ENCODE measurements around the gene PNPLA8.
A peak's percentile ranks its signal among the peaks of the same experiment; 100 is the strongest.

DNA sequence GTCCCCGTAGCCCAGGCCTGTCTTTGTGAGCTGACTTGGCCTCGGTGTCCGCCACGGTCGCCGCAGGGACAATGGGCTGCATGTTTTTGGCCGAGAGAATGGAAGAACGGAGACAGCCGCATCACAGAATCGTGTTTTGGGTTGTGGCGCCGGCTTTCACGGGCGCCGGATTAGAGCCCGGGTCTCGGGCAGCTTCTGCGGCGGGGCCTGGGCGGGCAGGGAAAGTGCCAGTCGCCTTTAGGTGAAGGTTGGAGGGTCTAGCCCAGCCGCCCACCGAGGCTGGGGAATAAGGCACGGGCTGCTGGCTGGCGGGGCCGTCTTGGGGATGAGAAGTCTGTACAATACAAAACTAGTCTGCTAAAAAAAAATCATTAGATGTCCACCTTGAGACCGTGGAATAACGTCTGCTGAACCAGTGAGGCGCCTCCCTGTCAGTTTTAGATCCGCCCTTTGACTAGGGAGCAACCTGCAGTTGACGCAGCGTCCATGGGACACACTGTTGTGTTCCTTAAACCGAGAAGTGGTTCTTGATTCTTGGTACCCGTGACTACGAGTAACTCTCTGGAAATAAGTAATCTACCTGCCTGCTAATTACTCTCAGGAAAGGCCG, 44.3 kb upstream of the PNPLA8 start:
- TF ChIP-seq, protein P1, sequence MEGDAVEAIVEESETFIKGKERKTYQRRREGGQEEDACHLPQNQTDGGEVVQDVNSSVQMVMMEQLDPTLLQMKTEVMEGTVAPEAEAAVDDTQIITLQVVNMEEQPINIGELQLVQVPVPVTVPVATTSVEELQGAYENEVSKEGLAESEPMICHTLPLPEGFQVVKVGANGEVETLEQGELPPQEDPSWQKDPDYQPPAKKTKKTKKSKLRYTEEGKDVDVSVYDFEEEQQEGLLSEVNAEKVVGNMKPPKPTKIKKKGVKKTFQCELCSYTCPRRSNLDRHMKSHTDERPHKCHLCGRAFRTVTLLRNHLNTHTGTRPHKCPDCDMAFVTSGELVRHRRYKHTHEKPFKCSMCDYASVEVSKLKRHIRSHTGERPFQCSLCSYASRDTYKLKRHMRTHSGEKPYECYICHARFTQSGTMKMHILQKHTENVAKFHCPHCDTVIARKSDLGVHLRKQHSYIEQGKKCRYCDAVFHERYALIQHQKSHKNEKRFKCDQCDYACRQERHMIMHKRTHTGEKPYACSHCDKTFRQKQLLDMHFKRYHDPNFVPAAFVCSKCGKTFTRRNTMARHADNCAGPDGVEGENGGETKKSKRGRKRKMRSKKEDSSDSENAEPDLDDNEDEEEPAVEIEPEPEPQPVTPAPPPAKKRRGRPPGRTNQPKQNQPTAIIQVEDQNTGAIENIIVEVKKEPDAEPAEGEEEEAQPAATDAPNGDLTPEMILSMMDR (IDR thresholded peaks at IDR 0.05; ENCODE audit: low read depth, low read length, missing input control): no peak
- TF ChIP-seq SP1 (IDR thresholded peaks at IDR 0.05) (no peak), RAD21 (IDR thresholded peaks at IDR 0.05) (no peak), TAF1 (conservative IDR thresholded peaks at IDR 0.05) (no peak), RXRA (IDR thresholded peaks at IDR 0.05) (no peak), REST (IDR thresholded peaks at IDR 0.05) (no peak), EGR1 (IDR thresholded peaks at IDR 0.05; ENCODE audit: low read depth in 2 of 2) (no peak), YY1 (IDR thresholded peaks at IDR 0.05) (peak; percentile 21), NR2F2 (IDR thresholded peaks at IDR 0.05) (no peak), ATF3 (IDR thresholded peaks at IDR 0.05) (no peak), HNF4G (IDR thresholded peaks at IDR 0.05) (no peak), FOXA2 (IDR thresholded peaks at IDR 0.05) (no peak)
- TF ChIP-seq, protein P2, sequence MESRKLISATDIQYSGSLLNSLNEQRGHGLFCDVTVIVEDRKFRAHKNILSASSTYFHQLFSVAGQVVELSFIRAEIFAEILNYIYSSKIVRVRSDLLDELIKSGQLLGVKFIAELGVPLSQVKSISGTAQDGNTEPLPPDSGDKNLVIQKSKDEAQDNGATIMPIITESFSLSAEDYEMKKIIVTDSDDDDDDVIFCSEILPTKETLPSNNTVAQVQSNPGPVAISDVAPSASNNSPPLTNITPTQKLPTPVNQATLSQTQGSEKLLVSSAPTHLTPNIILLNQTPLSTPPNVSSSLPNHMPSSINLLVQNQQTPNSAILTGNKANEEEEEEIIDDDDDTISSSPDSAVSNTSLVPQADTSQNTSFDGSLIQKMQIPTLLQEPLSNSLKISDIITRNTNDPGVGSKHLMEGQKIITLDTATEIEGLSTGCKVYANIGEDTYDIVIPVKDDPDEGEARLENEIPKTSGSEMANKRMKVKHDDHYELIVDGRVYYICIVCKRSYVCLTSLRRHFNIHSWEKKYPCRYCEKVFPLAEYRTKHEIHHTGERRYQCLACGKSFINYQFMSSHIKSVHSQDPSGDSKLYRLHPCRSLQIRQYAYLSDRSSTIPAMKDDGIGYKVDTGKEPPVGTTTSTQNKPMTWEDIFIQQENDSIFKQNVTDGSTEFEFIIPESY (IDR thresholded peaks at IDR 0.05): no peak
- TF ChIP-seq, protein P3, sequence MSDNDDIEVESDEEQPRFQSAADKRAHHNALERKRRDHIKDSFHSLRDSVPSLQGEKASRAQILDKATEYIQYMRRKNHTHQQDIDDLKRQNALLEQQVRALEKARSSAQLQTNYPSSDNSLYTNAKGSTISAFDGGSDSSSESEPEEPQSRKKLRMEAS (IDR thresholded peaks at IDR 0.05): no peak
